ENCODE data around the gene C16orf96.
A peak's percentile ranks its signal among the peaks of the same experiment; 100 is the strongest.

Gene C16orf96

GRCh38 chr16:4602331-4602730, 46.2 kb downstream of the C16orf96 start:
- peak; percentile 34 for DNase-seq

GRCh38 chr16:4603624-4604170, 47.6 kb downstream of the C16orf96 start:
- DNase-seq, result no peak

GRCh38 chr16:4604401-4604800, 48.3 kb downstream of the C16orf96 start:
- DNase-seq, result no peak

- DNase-seq, result no peak
Measured at GRCh38 chr16:4606354-4606753, 50.2 kb downstream of the C16orf96 start.

GRCh38 chr16:4607841-4608703, 51.9 kb downstream of the C16orf96 start:
- DNase-seq, result no peak

GRCh38 chr16:4608704-4608980, 52.5 kb downstream of the C16orf96 start:
- no peak for DNase-seq

- DNase-seq, result no peak
Measured at GRCh38 chr16:4609200-4610010, 53.3 kb downstream of the C16orf96 start.

GRCh38 chr16:4610011-4611005, 54.2 kb downstream of the C16orf96 start:
- DNase-seq, result no peak

GRCh38 chr16:4611337-4612021, 55.3 kb downstream of the C16orf96 start:
- no peak for DNase-seq

GRCh38 chr16:4612474-4612931, 56.4 kb downstream of the C16orf96 start:
- no peak for DNase-seq

GRCh38 chr16:4612977-4613635, 57.0 kb downstream of the C16orf96 start:
- no peak for DNase-seq

- DNase-seq, result peak; percentile 60
Measured at GRCh38 chr16:4613636-4614570, 57.8 kb downstream of the C16orf96 start.

GRCh38 chr16:4614571-4615383, 58.6 kb downstream of the C16orf96 start, which contains the start of gene UBALD1:
TSS of gene UBALD1 (minus strand) at chr16:4614888. CDS start at chr16:4614797, 91 bp downstream.
- DNase-seq, result peak; percentile 82

GRCh38 chr16:4615384-4616046, 59.4 kb downstream of the C16orf96 start:
- no peak for DNase-seq

GRCh38 chr16:4616047-4616811, 60.1 kb downstream of the C16orf96 start:
- DNase-seq, result peak; percentile 100

- DNase-seq, result no peak
Measured at GRCh38 chr16:4617880-4618279, 61.7 kb downstream of the C16orf96 start.

GRCh38 chr16:4618645-4619418, 62.7 kb downstream of the C16orf96 start:
- DNase-seq, result no peak

Measured in left hindlimb (tissue), 1 donor.